ENCODE measurements around the gene FBP1. TPM values are rescaled to one million over a fixed set of nuclear protein-coding genes. Genes with fewer than 3 reads are reported as not detected.

The FBP1 gene
- total RNA-seq, 6 donors from 2014 or later, result 67.1 to 423 (median 158) TPM

DNA sequence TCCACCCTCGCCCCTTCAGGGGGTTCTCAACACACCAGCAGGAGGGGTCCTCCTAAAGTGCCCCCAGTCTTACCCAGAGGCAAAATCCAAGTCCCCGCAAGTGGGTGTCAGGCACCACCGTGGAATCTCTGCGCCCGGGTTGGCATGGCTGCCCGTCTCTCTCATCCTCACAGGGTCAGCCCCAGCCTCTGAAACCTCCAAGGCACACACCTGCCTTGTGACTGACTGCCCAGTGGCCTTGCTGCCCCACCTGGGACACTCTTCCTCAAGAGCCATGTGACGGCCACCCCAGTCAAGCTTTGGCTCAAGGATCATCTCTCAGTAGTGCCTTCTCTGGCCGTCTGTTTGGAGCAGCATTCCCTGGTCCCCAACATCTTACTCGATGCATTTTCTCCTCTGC lies 50.6 kb downstream of the FBP1 start:
- H3K9me3 ChIP-seq, result no peaks in the 10 kb centered on the region

DNA sequence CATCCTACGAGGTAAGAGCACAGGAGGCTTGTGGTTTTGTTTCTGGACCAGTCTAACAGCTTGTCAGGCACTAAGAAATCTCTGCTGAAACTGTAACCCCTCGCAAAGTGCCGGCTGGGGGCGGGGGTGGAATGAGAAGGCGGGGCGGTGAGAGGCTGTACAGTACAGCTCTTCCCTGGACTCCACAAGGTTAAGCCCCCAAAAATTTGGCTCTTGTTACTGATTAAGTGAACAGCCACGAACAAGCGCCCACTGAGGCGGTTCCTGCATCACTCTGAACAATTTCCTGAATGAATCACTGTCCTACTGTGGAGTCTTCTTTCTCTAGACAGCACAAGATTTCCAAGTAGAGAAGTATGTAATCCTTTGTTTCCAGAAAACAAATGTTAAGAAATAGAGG lies 52.5 kb downstream of the FBP1 start:
- TF ChIP-seq POLR2AphosphoS5 (IDR thresholded peaks at IDR 0.05) (no peak), POLR2A (IDR thresholded peaks at IDR 0.05) (no peak), EP300 (IDR thresholded peaks at IDR 0.05) (no peak)
- TF ChIP-seq, protein P1, sequence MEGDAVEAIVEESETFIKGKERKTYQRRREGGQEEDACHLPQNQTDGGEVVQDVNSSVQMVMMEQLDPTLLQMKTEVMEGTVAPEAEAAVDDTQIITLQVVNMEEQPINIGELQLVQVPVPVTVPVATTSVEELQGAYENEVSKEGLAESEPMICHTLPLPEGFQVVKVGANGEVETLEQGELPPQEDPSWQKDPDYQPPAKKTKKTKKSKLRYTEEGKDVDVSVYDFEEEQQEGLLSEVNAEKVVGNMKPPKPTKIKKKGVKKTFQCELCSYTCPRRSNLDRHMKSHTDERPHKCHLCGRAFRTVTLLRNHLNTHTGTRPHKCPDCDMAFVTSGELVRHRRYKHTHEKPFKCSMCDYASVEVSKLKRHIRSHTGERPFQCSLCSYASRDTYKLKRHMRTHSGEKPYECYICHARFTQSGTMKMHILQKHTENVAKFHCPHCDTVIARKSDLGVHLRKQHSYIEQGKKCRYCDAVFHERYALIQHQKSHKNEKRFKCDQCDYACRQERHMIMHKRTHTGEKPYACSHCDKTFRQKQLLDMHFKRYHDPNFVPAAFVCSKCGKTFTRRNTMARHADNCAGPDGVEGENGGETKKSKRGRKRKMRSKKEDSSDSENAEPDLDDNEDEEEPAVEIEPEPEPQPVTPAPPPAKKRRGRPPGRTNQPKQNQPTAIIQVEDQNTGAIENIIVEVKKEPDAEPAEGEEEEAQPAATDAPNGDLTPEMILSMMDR (IDR thresholded peaks at IDR 0.05), result no peak
- WGBS, 2 donors, result 44 to 68% methylated on average over 5 to 9 of the region's 9 CpGs
- Histone ChIP-seq H3K27me3 (no peaks in the 10 kb centered on the region), H3K36me3 (no peaks in the 10 kb centered on the region), H3K4me3 (peak overlapping the region in 2 of 4 donors; percentile 13 to 15), H3K4me1 (peaks cover 0 to 7% (median 2%) of the 10 kb centered on the region in 4 donors), H3K9me3 (no peaks in the 10 kb centered on the region), H3K27ac (no peak overlapping the region)
- peak in 1 of 2 donors; percentile 48 for ATAC-seq (ENCODE audit: low FRiP score in 2 of 2)
- DNase-seq, result no peak

More for the DNA sequence above, 50.6 kb downstream of the FBP1 start:
- ATAC-seq (ENCODE audit: low FRiP score in 2 of 2) (no peak), DNase-seq (no peak)
- Histone ChIP-seq H3K4me3 (no peak overlapping the region), H3K27ac (no peak overlapping the region), H3K4me1 (peaks cover 0 to 7% (median 2%) of the 10 kb centered on the region in 4 donors), H3K27me3 (no peaks in the 10 kb centered on the region), H3K36me3 (no peaks in the 10 kb centered on the region)
- WGBS, 2 donors, result 88% methylated on average over 6 to 9 of the region's 9 CpGs
- TF ChIP-seq, protein P1 (IDR thresholded peaks at IDR 0.05), result no peak
- TF ChIP-seq EP300 (IDR thresholded peaks at IDR 0.05) (no peak), POLR2A (IDR thresholded peaks at IDR 0.05) (no peak), POLR2AphosphoS5 (IDR thresholded peaks at IDR 0.05) (no peak)

DNA sequence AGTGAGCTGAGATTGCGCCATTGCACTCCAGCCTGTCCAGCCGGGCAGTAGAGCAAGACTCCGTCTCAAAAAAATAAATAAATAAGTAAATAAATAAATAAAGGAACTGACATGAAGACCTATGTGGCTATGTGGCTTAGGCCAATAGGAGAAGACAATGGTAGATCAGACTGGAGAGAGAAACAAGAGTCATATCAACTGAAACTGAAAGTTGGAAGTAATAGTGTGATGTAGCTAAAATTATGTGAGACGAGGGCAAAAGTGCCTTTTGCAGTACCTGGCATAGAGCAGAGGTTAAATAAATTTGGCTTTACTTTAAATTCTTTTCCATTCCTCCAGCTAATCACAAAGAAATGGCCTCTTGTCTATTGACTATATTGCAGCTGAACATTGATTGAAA lies 53.0 kb downstream of the FBP1 start:
- Histone ChIP-seq H3K36me3 (no peaks in the 10 kb centered on the region), H3K4me1 (peaks cover 0 to 7% (median 2%) of the 10 kb centered on the region in 4 donors), H3K9me3 (no peaks in the 10 kb centered on the region), H3K27me3 (no peaks in the 10 kb centered on the region), H3K27ac (no peak overlapping the region), H3K4me3 (peak overlapping the region in 2 of 4 donors; percentile 13 to 15)
- DNase-seq (no peak), ATAC-seq (ENCODE audit: low FRiP score in 2 of 2) (no peak)
- TF ChIP-seq POLR2AphosphoS5 (IDR thresholded peaks at IDR 0.05) (no peak), EP300 (IDR thresholded peaks at IDR 0.05) (no peak), POLR2A (IDR thresholded peaks at IDR 0.05) (no peak)
- TF ChIP-seq, protein P1 (IDR thresholded peaks at IDR 0.05), result no peak
- 60 to 76% methylated on average over 4 of the region's 4 CpGs for WGBS, 2 donors

GRCh38 chr9:94584555-94584954 lies 54.8 kb downstream of the FBP1 start:
- H3K9me3 ChIP-seq, result no peaks in the 10 kb centered on the region
- H3K36me3 ChIP-seq, result no peaks in the 10 kb centered on the region
- H3K4me1 ChIP-seq, result peaks cover 0 to 7% (median 2%) of the 10 kb centered on the region in 4 donors
- H3K4me3 ChIP-seq, result no peak overlapping the region
- no peak for TF ChIP-seq EP300 (IDR thresholded peaks at IDR 0.05)
- no peak for TF ChIP-seq POLR2A (IDR thresholded peaks at IDR 0.05)
- TF ChIP-seq POLR2AphosphoS5 (IDR thresholded peaks at IDR 0.05), result no peak
- TF ChIP-seq, protein P1 (IDR thresholded peaks at IDR 0.05), result no peak
- H3K27ac ChIP-seq, result no peak overlapping the region
- no peak for ATAC-seq (ENCODE audit: low FRiP score in 2 of 2)
- WGBS, 2 donors, result 70 to 83% methylated on average over 6 of the region's 6 CpGs
- DNase-seq, result no peak
- no peaks in the 10 kb centered on the region for H3K27me3 ChIP-seq

GRCh38 chr9:94581728-94582127 lies 57.6 kb downstream of the FBP1 start:
- H3K9me3 ChIP-seq, result no peaks in the 10 kb centered on the region
- peaks cover 0 to 4% (median 2%) of the 10 kb centered on the region in 4 donors for H3K4me1 ChIP-seq
- no peak overlapping the region for H3K4me3 ChIP-seq
- DNase-seq (no peak), ATAC-seq (ENCODE audit: low FRiP score in 2 of 2) (no peak)
- no peak overlapping the region for H3K27ac ChIP-seq
- WGBS, 2 donors, result 89 to 98% methylated on average over 5 of the region's 5 CpGs
- no peaks in the 10 kb centered on the region for H3K36me3 ChIP-seq
- TF ChIP-seq, protein P1 (IDR thresholded peaks at IDR 0.05), result no peak
- TF ChIP-seq POLR2AphosphoS5 (IDR thresholded peaks at IDR 0.05) (no peak), EP300 (IDR thresholded peaks at IDR 0.05) (no peak), POLR2A (IDR thresholded peaks at IDR 0.05) (no peak)
- no peaks in the 10 kb centered on the region for H3K27me3 ChIP-seq

All from upper lobe of left lung (tissue), 6 donors.